Stimulated activated naive CD8-positive, alpha-beta T cell treated with anti-CD3 and anti-CD28 coated beads, Interleukin-15, amount 100 ng/mL, for 72 hours (primary cell): ENCODE measurements around the gene KLHL40.

Experiments used
- ATAC-seq: fragments of 150-1000 bp; cut with Tn5 transposase; 2 replicates; pipeline ENCODE4 v1.10.0; 2021; ENCODE audit warnings: mild to moderate bottlenecking, moderate library complexity
- DNase-seq, 2 donors: peaks; one replicate each; pipeline ENCODE4 v3.0.0; 2021 to 2022
- H3K27ac Mint-ChIP-seq, 2 donors: one replicate each; pipeline ENCODE4 v1.8.0; 2022; ENCODE audit warnings: mild to moderate bottlenecking in 2 of 2, mixed read lengths in 2 of 2, moderate library complexity in 2 of 2
- H3K27me3 Mint-ChIP-seq: one replicate; pipeline ENCODE4 v1.8.0; 2022; ENCODE audit warnings: mixed read lengths
- H3K4me1 Mint-ChIP-seq: one replicate; pipeline ENCODE4 v1.8.0; 2022; ENCODE audit warnings: mild to moderate bottlenecking, mixed read lengths
- H3K4me3 Mint-ChIP-seq, 2 donors: one replicate each; pipeline ENCODE4 v1.8.0; 2022; ENCODE audit warnings: mild to moderate bottlenecking in 2 of 2, mixed read lengths in 2 of 2, moderate library complexity in 1 of 2
- H3K9me3 Mint-ChIP-seq, 2 donors: one replicate each; pipeline ENCODE4 v1.8.0; 2022; ENCODE audit warnings: mixed read lengths in 2 of 2

KLHL40 gene

GRCh38 chr3:42685363-42685881 lies at the start of gene KLHL40:
KLHL40 (plus strand) TSS chr3:42685537; CDS start chr3:42685619, 82 bp downstream.
- DNase-seq (no peak), ATAC-seq (peak; percentile 11)
- peaks cover 6% of the 10 kb centered on the region for H3K4me1 Mint-ChIP-seq
- no peaks in the 10 kb centered on the region for H3K9me3 Mint-ChIP-seq
- H3K4me3 Mint-ChIP-seq: peak within 1 kb of the TSS; percentile 20 to 53
- H3K27me3 Mint-ChIP-seq: peaks cover 57% of the 10 kb centered on the region
- no peak within 1 kb of the TSS for H3K27ac Mint-ChIP-seq

- DNase-seq: no peak
- Mint-ChIP-seq H3K27me3 (no peaks in the 10 kb centered on the region), H3K4me1 (peaks cover 10% of the 10 kb centered on the region), H3K9me3 (no peaks in the 10 kb centered on the region), H3K27ac (no peak overlapping the region), H3K4me3 (no peak overlapping the region)
- no peak for ATAC-seq
Observed at GRCh38 chr3:42637001-42637400, 48.3 kb upstream of the KLHL40 start.

- no peak overlapping the region for H3K27ac Mint-ChIP-seq
- peak; percentile 94 for ATAC-seq
Observed at GRCh38 chr3:42638339-42638842, 46.9 kb upstream of the KLHL40 start.

GRCh38 chr3:42639192-42639591 lies 46.1 kb upstream of the KLHL40 start:
- Mint-ChIP-seq H3K4me1 (peaks cover 10% of the 10 kb centered on the region), H3K27me3 (no peaks in the 10 kb centered on the region), H3K9me3 (no peaks in the 10 kb centered on the region), H3K4me3 (no peak overlapping the region), H3K27ac (no peak overlapping the region)
- ATAC-seq (no peak), DNase-seq (no peak)

More at GRCh38 chr3:42638339-42638842, 46.9 kb upstream of the KLHL40 start:
- Mint-ChIP-seq H3K4me1 (peaks cover 10% of the 10 kb centered on the region), H3K9me3 (no peaks in the 10 kb centered on the region), H3K4me3 (no peak overlapping the region), H3K27me3 (no peaks in the 10 kb centered on the region)
- peak in 1 of 2 donors; percentile 66 for DNase-seq

GRCh38 chr3:42640129-42640528 lies 45.2 kb upstream of the KLHL40 start:
- Mint-ChIP-seq H3K9me3 (no peaks in the 10 kb centered on the region), H3K27ac (no peak overlapping the region), H3K4me3 (no peak overlapping the region), H3K27me3 (no peaks in the 10 kb centered on the region), H3K4me1 (peaks cover 18% of the 10 kb centered on the region)
- DNase-seq (no peak), ATAC-seq (no peak)

GRCh38 chr3:42640771-42641370 lies 44.5 kb upstream of the KLHL40 start:
- Mint-ChIP-seq H3K27ac (peak overlapping the region; percentile 70 to 82), H3K4me1 (peaks cover 18% of the 10 kb centered on the region), H3K27me3 (no peaks in the 10 kb centered on the region), H3K9me3 (no peaks in the 10 kb centered on the region), H3K4me3 (no peak overlapping the region)
- no peak for ATAC-seq
- no peak for DNase-seq

GRCh38 chr3:42647821-42648459 lies 37.4 kb upstream of the KLHL40 start:
- peaks cover 4% of the 10 kb centered on the region for H3K27me3 Mint-ChIP-seq
- H3K9me3 Mint-ChIP-seq: no peaks in the 10 kb centered on the region
- H3K27ac Mint-ChIP-seq: peak overlapping the region in 1 of 2 donors; percentile 67
- no peak overlapping the region for H3K4me3 Mint-ChIP-seq
- DNase-seq: no peak
- peaks cover 30% of the 10 kb centered on the region for H3K4me1 Mint-ChIP-seq
- no peak for ATAC-seq

- peaks cover 41% of the 10 kb centered on the region for H3K4me1 Mint-ChIP-seq
- H3K4me3 Mint-ChIP-seq: no peak overlapping the region
- H3K27ac Mint-ChIP-seq: no peak overlapping the region
- ATAC-seq (no peak), DNase-seq (no peak)
- peaks cover 15% of the 10 kb centered on the region for H3K27me3 Mint-ChIP-seq
- H3K9me3 Mint-ChIP-seq: no peaks in the 10 kb centered on the region
Observed at GRCh38 chr3:42649006-42649405, 36.3 kb upstream of the KLHL40 start.

GRCh38 chr3:42649783-42650182 lies 35.6 kb upstream of the KLHL40 start:
- ATAC-seq (no peak), DNase-seq (no peak)
- peaks cover 36% of the 10 kb centered on the region for H3K4me1 Mint-ChIP-seq
- H3K27me3 Mint-ChIP-seq: peaks cover 15% of the 10 kb centered on the region
- H3K4me3 Mint-ChIP-seq: no peak overlapping the region
- H3K27ac Mint-ChIP-seq: peak overlapping the region in 1 of 2 donors; percentile 54
- no peaks in the 10 kb centered on the region for H3K9me3 Mint-ChIP-seq

GRCh38 chr3:42651248-42652091 lies 33.9 kb upstream of the KLHL40 start:
- DNase-seq: no peak
- peak overlapping the region in 1 of 2 donors; percentile 16 for H3K4me3 Mint-ChIP-seq
- peaks cover 31% of the 10 kb centered on the region for H3K4me1 Mint-ChIP-seq
- no peak for ATAC-seq
- H3K27ac Mint-ChIP-seq: peak overlapping the region; percentile 7 to 27
- no peaks in the 10 kb centered on the region for H3K9me3 Mint-ChIP-seq
- H3K27me3 Mint-ChIP-seq: peaks cover 15% of the 10 kb centered on the region

GRCh38 chr3:42652251-42652610 lies 33.1 kb upstream of the KLHL40 start:
- no peak for ATAC-seq
- H3K9me3 Mint-ChIP-seq: no peaks in the 10 kb centered on the region
- peaks cover 23% of the 10 kb centered on the region for H3K4me1 Mint-ChIP-seq
- H3K27ac Mint-ChIP-seq: no peak overlapping the region
- peaks cover 15% of the 10 kb centered on the region for H3K27me3 Mint-ChIP-seq
- no peak overlapping the region for H3K4me3 Mint-ChIP-seq
- no peak for DNase-seq

- Mint-ChIP-seq H3K27me3 (peaks cover 15% of the 10 kb centered on the region), H3K27ac (no peak overlapping the region), H3K4me1 (peaks cover 21% of the 10 kb centered on the region), H3K4me3 (peak overlapping the region; percentile 28 to 94), H3K9me3 (no peaks in the 10 kb centered on the region)
- ATAC-seq (no peak), DNase-seq (no peak)
Observed at GRCh38 chr3:42652611-42653302, 32.6 kb upstream of the KLHL40 start.

- peaks cover 15% of the 10 kb centered on the region for H3K27me3 Mint-ChIP-seq
- H3K27ac Mint-ChIP-seq: no peak overlapping the region
- H3K9me3 Mint-ChIP-seq: no peaks in the 10 kb centered on the region
- H3K4me3 Mint-ChIP-seq: peak overlapping the region; percentile 28 to 94
- ATAC-seq (no peak), DNase-seq (no peak)
- H3K4me1 Mint-ChIP-seq: peaks cover 21% of the 10 kb centered on the region
Observed at GRCh38 chr3:42653303-42653559, 32.1 kb upstream of the KLHL40 start.

- no peaks in the 10 kb centered on the region for H3K9me3 Mint-ChIP-seq
- H3K27ac Mint-ChIP-seq: peak within 1 kb of the TSS; percentile 85 to 95
- H3K4me3 Mint-ChIP-seq: peak within 1 kb of the TSS; percentile 89 to 94
- H3K27me3 Mint-ChIP-seq: peaks cover 15% of the 10 kb centered on the region
- DNase-seq: no peak
- peaks cover 21% of the 10 kb centered on the region for H3K4me1 Mint-ChIP-seq
- peak; percentile 44 for ATAC-seq
Observed at GRCh38 chr3:42653560-42654330, 31.6 kb upstream of the KLHL40 start, which contains the start of gene ZBTB47. ZBTB47 (plus strand) TSS chr3:42653697; CDS start chr3:42658356, 4,659 bp downstream.
